IMR-90 (cell line): ENCODE data around the gene DHCR7. TPM values are rescaled to one million over a fixed set of nuclear protein-coding genes. Genes with fewer than 3 reads are reported as not detected.

Source experiments
- ATAC-seq: fragments of 200-7000 bp; cut with Tn5 transposase; 2 replicates; pipeline ENCODE4 v1.9.1; 2020; ENCODE audit warnings: low read depth, mild to moderate bottlenecking, moderate library complexity
- BruUV-seq: library from RNA; stranded (reverse); fragments of 400-500 nt; replicated peaks from 2 replicates; lab custom pipeline; 2021; lab: Mats Ljungman, UMichigan
- CTCF ChIA-PET: fragments of 300-600 bp; formaldehyde crosslinking; extraction: SDS; loops from one replicate; lab custom pipeline; 2021; ENCODE audit warnings: antibody characterized with exemption; lab: Yijun Ruan, JAX
- POLR2A ChIA-PET: fragments of 300-600 bp; sonication (Branson Sonifier 250); formaldehyde crosslinking; loops from one replicate; lab custom pipeline; 2022; ENCODE audit warnings: antibody characterized with exemption; ENCODE audit not compliant: unreplicated experiment; lab: Charles Lee
- DNase-seq: peaks from one replicate; pipeline ENCODE4 v3.0.0; 2013
- H2AFZ ChIP-seq: replicated peaks from 2 replicates; pipeline ENCODE3; 2013; ENCODE audit warnings: low read length, mild to moderate bottlenecking; ENCODE audit not compliant: poor library complexity
- H2AK5ac ChIP-seq: 2 replicates; pipeline ENCODE4 v1.6.1; 2013; ENCODE audit warnings: low read depth, low read length, inconsistent platforms
- H2AK9ac ChIP-seq: replicated peaks from 2 replicates; pipeline ENCODE3; 2013; ENCODE audit warnings: mild to moderate bottlenecking, low read depth, low read length, moderate library complexity; ENCODE audit not compliant: poor library complexity
- H2BK120ac ChIP-seq: 2 replicates; pipeline ENCODE4 v1.6.1; 2013; ENCODE audit warnings: low read depth, low read length, inconsistent platforms
- H2BK15ac ChIP-seq: 3 replicates; pipeline ENCODE4 v1.6.1; 2013; ENCODE audit warnings: low read depth, low read length, inconsistent platforms
- H2BK20ac ChIP-seq: 2 replicates; pipeline ENCODE4 v1.6.1; 2013; ENCODE audit warnings: low read depth, mild to moderate bottlenecking, inconsistent platforms, low read length, moderate library complexity
- H2BK5ac ChIP-seq: 2 replicates; pipeline ENCODE4 v1.6.1; 2013; ENCODE audit warnings: mild to moderate bottlenecking, low read depth, low read length, inconsistent platforms; ENCODE audit not compliant: poor library complexity, severe bottlenecking
- H3K14ac ChIP-seq: replicated peaks from 2 replicates; pipeline ENCODE4 v1.6.1; 2013; ENCODE audit warnings: low read depth, low read length, inconsistent platforms
- H3K18ac ChIP-seq: 2 replicates; pipeline ENCODE4 v1.6.1; 2013; ENCODE audit warnings: low read depth, low read length, control low read depth
- H3K23ac ChIP-seq: 2 replicates; pipeline ENCODE4 v1.6.1; 2013; ENCODE audit warnings: low read depth, low read length, inconsistent platforms
- H3K27ac ChIP-seq: 2 replicates; pipeline ENCODE4 v1.5.1; 2013; ENCODE audit warnings: mild to moderate bottlenecking, control low read depth, low read length; ENCODE audit not compliant: insufficient read depth
- H3K27me3 ChIP-seq: 2 replicates; pipeline ENCODE4 v1.6.1; 2013; ENCODE audit warnings: low read length; ENCODE audit not compliant: control insufficient read depth, insufficient read depth
- H3K36me3 ChIP-seq: 2 replicates; pipeline ENCODE4 v1.6.1; 2013; ENCODE audit warnings: low read length, mixed read lengths; ENCODE audit not compliant: control insufficient read depth, insufficient read depth
- H3K4ac ChIP-seq: 2 replicates; pipeline ENCODE4 v1.6.1; 2013; ENCODE audit warnings: low read depth, low read length, inconsistent platforms
- H3K4me1 ChIP-seq: 2 replicates; pipeline ENCODE4 v1.6.1; 2013; ENCODE audit warnings: low read length, mixed read lengths; ENCODE audit not compliant: control insufficient read depth, insufficient read depth
- H3K4me2 ChIP-seq: 2 replicates; pipeline ENCODE4 v1.6.1; 2013; ENCODE audit warnings: low read depth, mild to moderate bottlenecking, control low read depth, low read length, moderate library complexity
- H3K4me3 ChIP-seq: 2 replicates; pipeline ENCODE4 v1.5.1; 2013; ENCODE audit warnings: low read depth, mild to moderate bottlenecking, control low read depth, low read length, moderate library complexity; ENCODE audit not compliant: insufficient read depth
- H3K56ac ChIP-seq: 2 replicates; pipeline ENCODE4 v1.6.1; 2013; ENCODE audit warnings: low read length, inconsistent platforms; ENCODE audit not compliant: insufficient read depth; ENCODE audit errors: extremely low read depth
- H3K79me1 ChIP-seq, 2 experiments: 2 replicates each; pipeline ENCODE4 v1.6.1; 2013; ENCODE audit warnings: low read length in 2 of 2, inconsistent platforms in 1 of 2, low read depth in 1 of 2
- H3K9ac ChIP-seq: 2 replicates; pipeline ENCODE4 v1.6.1; 2013; ENCODE audit warnings: low read depth, low read length, control low read depth
- H3K9me1 ChIP-seq: 2 replicates; pipeline ENCODE4 v1.6.1; 2013; ENCODE audit warnings: low read length, inconsistent platforms; ENCODE audit not compliant: insufficient read depth
- H3K9me3 ChIP-seq: 2 replicates; pipeline ENCODE4 v1.6.1; 2013; ENCODE audit warnings: low read length; ENCODE audit not compliant: control insufficient read depth, insufficient read depth
- H4K20me1 ChIP-seq: 2 replicates; pipeline ENCODE4 v1.6.1; 2013; ENCODE audit warnings: low read length, inconsistent platforms; ENCODE audit not compliant: insufficient read depth
- H4K5ac ChIP-seq: 2 replicates; pipeline ENCODE4 v1.6.1; 2013; ENCODE audit warnings: mild to moderate bottlenecking, low read depth, low read length, control low read depth
- H4K8ac ChIP-seq, 2 experiments: 2 replicates each; pipeline ENCODE4 v1.6.1; 2013; ENCODE audit warnings: low read depth in 2 of 2, low read length in 2 of 2, control low read depth in 1 of 2, inconsistent platforms in 1 of 2
- H4K91ac ChIP-seq: 2 replicates; pipeline ENCODE4 v1.6.1; 2013; ENCODE audit warnings: low read depth, low read length, inconsistent platforms; ENCODE audit not compliant: insufficient read depth
- CEBPB ChIP-seq: IDR thresholded peaks from 2 replicates; pipeline ENCODE4 v1.6.1; 2012; ENCODE audit warnings: low read depth, low read length, improper control_type of control experiment
- CHD1 ChIP-seq: IDR thresholded peaks from 2 replicates; pipeline ENCODE4 v1.6.1; 2012; ENCODE audit warnings: low read depth, low read length, improper control_type of control experiment
- CTCF ChIP-seq: conservative IDR thresholded peaks from 2 replicates; pipeline ENCODE4 v1.5.1; 2012; ENCODE audit warnings: mild to moderate bottlenecking, low read depth, low read length, improper control_type of control experiment
- FOS ChIP-seq: fragments of 150-350 bp; IDR thresholded peaks from 2 replicates; pipeline ENCODE4 v1.6.1; 2016; ENCODE audit warnings: low read depth, low read length
- MAFK ChIP-seq: IDR thresholded peaks from 2 replicates; pipeline ENCODE4 v1.6.1; 2012; ENCODE audit warnings: low read depth, low read length, improper control_type of control experiment
- MAZ ChIP-seq: IDR thresholded peaks from 2 replicates; pipeline ENCODE4 v1.6.1; 2012; ENCODE audit warnings: low read depth, mild to moderate bottlenecking, low read length, improper control_type of control experiment, moderate library complexity, borderline replicate concordance
- NFE2L2 ChIP-seq: fragments of 150-350 bp; IDR thresholded peaks from 2 replicates; pipeline ENCODE4 v1.6.1; 2016; ENCODE audit warnings: low read depth, mild to moderate bottlenecking, low read length
- POLR2A ChIP-seq: IDR thresholded peaks from 2 replicates; pipeline ENCODE4 v1.6.1; 2012; ENCODE audit warnings: mild to moderate bottlenecking, low read depth, low read length
- RAD21 ChIP-seq: IDR thresholded peaks from 2 replicates; pipeline ENCODE4 v1.6.1; 2012; ENCODE audit warnings: low read length, improper control_type of control experiment
- RCOR1 ChIP-seq: IDR thresholded peaks from 2 replicates; pipeline ENCODE4 v1.6.1; 2012; ENCODE audit warnings: mild to moderate bottlenecking, low read length, improper control_type of control experiment; ENCODE audit not compliant: insufficient replicate concordance
- RFX5 ChIP-seq: IDR thresholded peaks from 2 replicates; pipeline ENCODE4 v1.8.0; 2012; ENCODE audit warnings: low read depth, mild to moderate bottlenecking, low read length, moderate library complexity
- SMC3 ChIP-seq: fragments of 150-350 bp; IDR thresholded peaks from 2 replicates; pipeline ENCODE4 v1.6.1; 2016; ENCODE audit warnings: low read depth, mild to moderate bottlenecking, antibody characterized with exemption, low read length, moderate library complexity
- WGBS, 2 experiments: methylation state at CpG; one replicate each; pipeline versions ENCODE4 v1.1.5 to v1.1.7; 2013; ENCODE audit warnings: missing lambda C conversion rate in 2 of 2; ENCODE audit not compliant: insufficient read length in 1 of 2; ENCODE audit errors: extremely low coverage in 2 of 2; 5-methylcytosine and 5-hydroxymethylcytosine counted together
- dilution Hi-C: fragments of 300-500 bp; cut with HindIII; formaldehyde crosslinking; loops from one replicate; pipeline ENCODE4 v1.14.3; 2018; ENCODE audit warnings: low sequenced_read_pairs; ENCODE audit not compliant: unreplicated experiment
- in situ Hi-C: fragments of 300-500 bp; cut with MboI; formaldehyde crosslinking; loops from 3 replicates; pipeline ENCODE4 v1.14.3; 2019; ENCODE audit warnings: low sequenced_read_pairs, inconsistent platforms, mixed read lengths
- intact Hi-C: fragments of 100-400 bp; cut with micrococcal nuclease; formaldehyde crosslinking; loops from 2 replicates; pipeline ENCODE4 v1.10.0; 2022
- polyA plus RNA-seq, 3 experiments: library from polyadenylated mRNA; depleted of rRNA; stranded (reverse); fragments of >200 nt; gene quantifications; 2 replicates each; pipeline ENCODE4 v1.2.3, GENCODE V29; 2012; ENCODE audit warnings: low replicate concordance in 1 of 3
- total RNA-seq: library from RNA; depleted of rRNA; stranded (reverse); fragments of >200 nt; gene quantifications from 2 replicates; pipeline ENCODE4 v1.2.3, GENCODE V29; 2012
- TF ChIP-seq, protein P1 (sequence below): fragments of 150-350 bp; IDR thresholded peaks from 2 replicates; pipeline ENCODE4 v1.6.1; 2016; ENCODE audit warnings: low read depth, mild to moderate bottlenecking, low read length, moderate library complexity, borderline replicate concordance

The DHCR7 gene
- total and polyA plus RNA-seq, 2 of the 4 experiments (the other 2 are of a cell fraction): 22.0 to 43.3 TPM

DNA sequence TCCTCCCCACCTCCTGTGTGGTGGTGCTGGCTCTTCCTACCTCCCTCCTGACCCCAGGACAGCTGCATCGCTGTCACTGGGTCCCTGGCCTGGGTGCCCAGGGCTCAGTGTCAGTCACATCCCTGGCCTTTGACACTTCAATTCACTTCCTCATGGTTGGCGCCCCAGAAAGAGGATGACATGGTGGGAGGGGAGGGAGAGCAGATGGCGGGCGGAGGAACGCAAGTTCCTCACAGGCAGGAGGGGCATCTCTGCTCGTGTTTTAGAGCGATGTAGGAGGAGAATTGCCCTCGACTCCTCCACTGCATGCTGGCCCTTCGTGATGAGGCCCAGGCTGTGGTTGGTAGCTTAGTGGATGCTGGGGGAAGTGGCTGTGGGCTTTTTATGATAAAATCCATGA is 43.7 kb upstream of the DHCR7 start:
- intact Hi-C loops: no loop called here
- TF ChIP-seq MAFK: no peak
- TF ChIP-seq, protein P1, sequence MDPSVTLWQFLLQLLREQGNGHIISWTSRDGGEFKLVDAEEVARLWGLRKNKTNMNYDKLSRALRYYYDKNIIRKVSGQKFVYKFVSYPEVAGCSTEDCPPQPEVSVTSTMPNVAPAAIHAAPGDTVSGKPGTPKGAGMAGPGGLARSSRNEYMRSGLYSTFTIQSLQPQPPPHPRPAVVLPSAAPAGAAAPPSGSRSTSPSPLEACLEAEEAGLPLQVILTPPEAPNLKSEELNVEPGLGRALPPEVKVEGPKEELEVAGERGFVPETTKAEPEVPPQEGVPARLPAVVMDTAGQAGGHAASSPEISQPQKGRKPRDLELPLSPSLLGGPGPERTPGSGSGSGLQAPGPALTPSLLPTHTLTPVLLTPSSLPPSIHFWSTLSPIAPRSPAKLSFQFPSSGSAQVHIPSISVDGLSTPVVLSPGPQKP: no peak
- TF ChIP-seq CTCF: no peak
- no peak for TF ChIP-seq SMC3
- no peak for TF ChIP-seq FOS
- TF ChIP-seq RFX5: no peak
- TF ChIP-seq NFE2L2: no peak
- no peak for TF ChIP-seq MAZ
- TF ChIP-seq RCOR1: no peak
- no peak for TF ChIP-seq CEBPB
- no peak for TF ChIP-seq CHD1
- TF ChIP-seq POLR2A: no peak
- TF ChIP-seq RAD21: no peak

More for the DNA sequence above, 43.7 kb upstream of the DHCR7 start:
- Histone ChIP-seq H3K4me1 (peaks cover 11% of the 10 kb centered on the region; the same call in 1 of the 2 replicates), H2AK9ac (peak overlapping the region; percentile 28), H3K27ac (no peak overlapping the region), H3K9me3 (no peaks in the 10 kb centered on the region), H4K20me1 (no peaks in the 10 kb centered on the region), H4K91ac (no peak overlapping the region), H3K56ac (no peak overlapping the region), H2BK15ac (no peak overlapping the region), H3K4ac (no peak overlapping the region), H3K79me1 (peaks cover 0 to 5% of the 10 kb centered on the region in 2 experiments; a peak in 1 of 4 replicates), H2AFZ (no peak overlapping the region), H3K9ac (no peak overlapping the region), H3K9me1 (peaks cover 22% of the 10 kb centered on the region), H2AK5ac (no peak overlapping the region), H3K4me2 (no peak overlapping the region), H3K4me3 (no peak overlapping the region), H4K5ac (no peak overlapping the region), H3K36me3 (peaks cover 41% of the 10 kb centered on the region), H3K18ac (no peak overlapping the region), H3K27me3 (no peaks in the 10 kb centered on the region), H2BK20ac (no peak overlapping the region), H2BK120ac (no peak overlapping the region), H3K23ac (no peak overlapping the region), H4K8ac (no peak overlapping the region), H2BK5ac (no peak overlapping the region), H3K14ac (no peak overlapping the region)
- DNase-seq (no peak), ATAC-seq (no peak)
- in situ Hi-C loops: no loop called here
- CTCF ChIA-PET: no interaction called here
- dilution Hi-C loops: no loop called here
- POLR2A ChIA-PET: no interaction called here
- WGBS, 2 experiments: 100% methylated on average over 1 of the region's 9 CpGs; no CpG with 5 or more reads in 1 of the 2 experiments
- BruUV-seq: no TSS peak
